Breast epithelium (tissue), 3 donors: ENCODE data around the gene IRX4.

Experiments used
- POLR2A ChIP-seq: fragments of 450-650 bp; IDR thresholded peaks from one replicate; pipeline ENCODE4 v1.6.1; 2016; ENCODE audit warnings: antibody characterized with exemption, mild to moderate bottlenecking, moderate library complexity
- TF ChIP-seq, protein P1 (sequence below), 3 donors: fragments of 450-650 bp; IDR thresholded peaks; one replicate each; pipeline ENCODE4 v1.5.1; 2016 to 2017; ENCODE audit warnings: antibody characterized with exemption in 3 of 3, mild to moderate bottlenecking in 3 of 3, moderate library complexity in 3 of 3

DNA sequence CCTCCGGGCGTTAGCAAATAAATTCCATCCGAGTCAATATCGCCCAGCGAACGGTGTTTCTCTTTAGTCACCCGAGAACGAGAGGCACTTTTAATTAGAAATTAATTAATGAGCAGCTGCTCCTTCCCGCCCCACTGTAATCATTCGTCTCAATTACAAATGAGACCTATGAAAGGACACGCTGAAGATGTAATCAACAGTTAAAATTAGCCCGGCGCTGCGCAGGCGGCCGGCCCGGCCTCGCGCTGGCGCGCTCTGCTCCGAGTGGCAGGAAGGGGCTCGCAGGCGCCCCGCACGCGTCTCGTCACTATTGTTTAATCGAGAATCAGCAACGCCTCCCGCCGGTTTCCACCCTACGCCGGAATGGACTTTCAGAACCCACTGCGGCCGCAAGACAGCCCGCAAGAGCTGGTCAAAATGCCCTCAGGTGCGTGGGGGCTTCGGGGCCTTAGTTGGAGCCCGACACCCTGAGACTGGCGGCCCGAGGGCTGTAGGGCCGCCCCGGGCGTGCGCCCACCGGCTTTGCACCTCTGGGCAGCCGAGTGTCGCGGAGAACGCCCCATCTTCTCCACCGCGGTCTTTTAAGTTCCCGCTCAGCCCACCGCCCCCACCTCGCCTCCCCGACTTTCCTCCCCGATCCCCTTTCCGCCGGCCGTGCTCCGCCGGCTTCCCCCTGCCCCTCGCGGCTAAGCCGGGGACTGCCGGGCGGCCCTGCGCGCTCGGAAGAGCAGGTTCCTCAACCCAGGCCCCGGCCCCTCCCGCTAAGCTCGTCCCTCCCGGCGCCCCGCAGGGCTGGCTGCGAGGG is 597 bp upstream of the IRX4 start:
- TF ChIP-seq, protein P1, sequence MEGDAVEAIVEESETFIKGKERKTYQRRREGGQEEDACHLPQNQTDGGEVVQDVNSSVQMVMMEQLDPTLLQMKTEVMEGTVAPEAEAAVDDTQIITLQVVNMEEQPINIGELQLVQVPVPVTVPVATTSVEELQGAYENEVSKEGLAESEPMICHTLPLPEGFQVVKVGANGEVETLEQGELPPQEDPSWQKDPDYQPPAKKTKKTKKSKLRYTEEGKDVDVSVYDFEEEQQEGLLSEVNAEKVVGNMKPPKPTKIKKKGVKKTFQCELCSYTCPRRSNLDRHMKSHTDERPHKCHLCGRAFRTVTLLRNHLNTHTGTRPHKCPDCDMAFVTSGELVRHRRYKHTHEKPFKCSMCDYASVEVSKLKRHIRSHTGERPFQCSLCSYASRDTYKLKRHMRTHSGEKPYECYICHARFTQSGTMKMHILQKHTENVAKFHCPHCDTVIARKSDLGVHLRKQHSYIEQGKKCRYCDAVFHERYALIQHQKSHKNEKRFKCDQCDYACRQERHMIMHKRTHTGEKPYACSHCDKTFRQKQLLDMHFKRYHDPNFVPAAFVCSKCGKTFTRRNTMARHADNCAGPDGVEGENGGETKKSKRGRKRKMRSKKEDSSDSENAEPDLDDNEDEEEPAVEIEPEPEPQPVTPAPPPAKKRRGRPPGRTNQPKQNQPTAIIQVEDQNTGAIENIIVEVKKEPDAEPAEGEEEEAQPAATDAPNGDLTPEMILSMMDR (IDR thresholded peaks at IDR 0.05) = no peak
- TF ChIP-seq POLR2A = no peak
